NCI-H1105 (cell line): ENCODE data around the gene DIPK1B.

Experiments
- DNase-seq: peaks from one replicate; lab custom pipeline; 2025; lab: John Stamatoyannopoulos, UW

The DIPK1B gene

GRCh38 chr9:136711751-136712689 is at the start of gene DIPK1B:
DIPK1B (plus strand) TSS chr9:136712572; CDS start chr9:136712666, 94 bp downstream.
- DNase-seq: peak; percentile 60

GRCh38 chr9:136662656-136663581 is 49.5 kb upstream of the DIPK1B start, which contains the start of gene EGFL7:
EGFL7 (plus strand) TSS chr9:136662916; CDS start chr9:136668283, 5,367 bp downstream.
- no peak for DNase-seq

GRCh38 chr9:136664000-136664915 is 48.1 kb upstream of the DIPK1B start:
- no peak for DNase-seq

- DNase-seq: peak; percentile 6
These were observed 47.2 kb upstream of the DIPK1B start for GRCh38 chr9:136665111-136665703.

- DNase-seq: no peak
These were observed 46.5 kb upstream of the DIPK1B start for GRCh38 chr9:136665704-136666371.

GRCh38 chr9:136666372-136667213 is 45.8 kb upstream of the DIPK1B start:
- no peak for DNase-seq

GRCh38 chr9:136667214-136667939 is 45.0 kb upstream of the DIPK1B start:
- DNase-seq: no peak

GRCh38 chr9:136667940-136668760 is 44.2 kb upstream of the DIPK1B start:
- no peak for DNase-seq

GRCh38 chr9:136668983-136669790 is 43.2 kb upstream of the DIPK1B start:
- DNase-seq: no peak

- no peak for DNase-seq
These were observed 42.4 kb upstream of the DIPK1B start for GRCh38 chr9:136669791-136670464.

- no peak for DNase-seq
These were observed 41.7 kb upstream of the DIPK1B start for GRCh38 chr9:136670576-136671253.

- DNase-seq: no peak
These were observed 41.1 kb upstream of the DIPK1B start for GRCh38 chr9:136671254-136671614.

GRCh38 chr9:136671646-136672430 is 40.5 kb upstream of the DIPK1B start:
- DNase-seq: peak; percentile 21

GRCh38 chr9:136672431-136673087 is 39.8 kb upstream of the DIPK1B start:
- no peak for DNase-seq
